Fibroblast of pulmonary artery (primary cell): ENCODE results near the gene OAF.

ENCODE experiments used
- DNase-seq: peaks from one replicate; pipeline ENCODE4 v3.0.0-alpha.2; 2010; ENCODE audit warnings: low read depth
- H3K4me3 ChIP-seq: replicated peaks from 2 replicates; pipeline ENCODE4 v1.5.1; 2011; ENCODE audit warnings: low read depth, mild to moderate bottlenecking, control low read depth, low read length, moderate library complexity
- CTCF ChIP-seq: IDR thresholded peaks from 2 replicates; pipeline ENCODE4 v1.5.1; 2011; ENCODE audit warnings: mild to moderate bottlenecking, control low read depth, low read length, inconsistent platforms; ENCODE audit errors: missing control alignments

Gene OAF

GRCh38 chr11:120191058-120191457 is 19.8 kb upstream of the OAF start:
- TF ChIP-seq CTCF: no peak
- no peak overlapping the region for H3K4me3 ChIP-seq
- no peak for DNase-seq

GRCh38 chr11:120192831-120193625 is 17.8 kb upstream of the OAF start:
- no peak overlapping the region for H3K4me3 ChIP-seq
- TF ChIP-seq CTCF: no peak
- DNase-seq: no peak

- TF ChIP-seq CTCF: no peak
- DNase-seq: no peak
Measured at GRCh38 chr11:120194166-120194565, 16.7 kb upstream of the OAF start.

GRCh38 chr11:120195601-120196320 is 15.1 kb upstream of the OAF start:
- no peak for DNase-seq
- no peak overlapping the region for H3K4me3 ChIP-seq
- no peak for TF ChIP-seq CTCF

More at GRCh38 chr11:120194166-120194565, 16.7 kb upstream of the OAF start:
- H3K4me3 ChIP-seq: no peak overlapping the region

GRCh38 chr11:120196826-120197225 is 14.0 kb upstream of the OAF start:
- DNase-seq: no peak
- H3K4me3 ChIP-seq: no peak overlapping the region
- TF ChIP-seq CTCF: no peak

GRCh38 chr11:120197251-120197891 is 13.5 kb upstream of the OAF start:
- H3K4me3 ChIP-seq: no peak overlapping the region
- TF ChIP-seq CTCF: no peak
- no peak for DNase-seq
